Measurements from ENCODE around the gene CYP3A4.

DNA sequence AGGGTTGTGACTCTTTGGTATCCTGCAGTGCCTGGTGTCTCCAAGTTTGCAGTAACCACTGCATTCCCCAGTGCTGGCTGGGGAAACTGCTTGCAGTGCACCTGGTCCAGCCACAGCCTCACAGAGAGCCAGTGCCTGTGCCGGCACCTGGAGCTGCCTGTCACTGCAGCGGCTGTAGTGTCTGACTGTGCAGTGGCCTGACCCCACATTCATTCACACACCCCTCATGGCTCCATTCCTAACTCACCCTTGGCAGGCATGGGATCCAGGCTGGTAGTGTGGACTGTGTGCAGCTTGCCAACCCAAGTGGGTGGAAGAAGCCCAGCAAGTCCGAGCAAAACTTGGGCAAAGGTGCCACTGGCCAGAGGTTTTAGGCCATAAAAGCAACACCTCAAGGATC lies 40.1 kb upstream of the CYP3A4 start:
- TF ChIP-seq CTCF (IDR thresholded peaks at IDR 0.05) (no peak), EP300 (IDR thresholded peaks at IDR 0.05) (no peak), POLR2A (IDR thresholded peaks at IDR 0.05) (no peak), POLR2AphosphoS5 (IDR thresholded peaks at IDR 0.05) (no peak)
